GOT3 (cell line): ENCODE results near the gene PMM1.
"Not testable (repeated sequence)": the region's sequence is repeated elsewhere in the genome, so short reads cannot be mapped to it uniquely, and the experiment has no call there.

ENCODE experiments used
- DNase-seq: peaks from one replicate; lab custom pipeline; 2025; ENCODE audit warnings: mixed read lengths; lab: John Stamatoyannopoulos, UW

PMM1 gene

DNA sequence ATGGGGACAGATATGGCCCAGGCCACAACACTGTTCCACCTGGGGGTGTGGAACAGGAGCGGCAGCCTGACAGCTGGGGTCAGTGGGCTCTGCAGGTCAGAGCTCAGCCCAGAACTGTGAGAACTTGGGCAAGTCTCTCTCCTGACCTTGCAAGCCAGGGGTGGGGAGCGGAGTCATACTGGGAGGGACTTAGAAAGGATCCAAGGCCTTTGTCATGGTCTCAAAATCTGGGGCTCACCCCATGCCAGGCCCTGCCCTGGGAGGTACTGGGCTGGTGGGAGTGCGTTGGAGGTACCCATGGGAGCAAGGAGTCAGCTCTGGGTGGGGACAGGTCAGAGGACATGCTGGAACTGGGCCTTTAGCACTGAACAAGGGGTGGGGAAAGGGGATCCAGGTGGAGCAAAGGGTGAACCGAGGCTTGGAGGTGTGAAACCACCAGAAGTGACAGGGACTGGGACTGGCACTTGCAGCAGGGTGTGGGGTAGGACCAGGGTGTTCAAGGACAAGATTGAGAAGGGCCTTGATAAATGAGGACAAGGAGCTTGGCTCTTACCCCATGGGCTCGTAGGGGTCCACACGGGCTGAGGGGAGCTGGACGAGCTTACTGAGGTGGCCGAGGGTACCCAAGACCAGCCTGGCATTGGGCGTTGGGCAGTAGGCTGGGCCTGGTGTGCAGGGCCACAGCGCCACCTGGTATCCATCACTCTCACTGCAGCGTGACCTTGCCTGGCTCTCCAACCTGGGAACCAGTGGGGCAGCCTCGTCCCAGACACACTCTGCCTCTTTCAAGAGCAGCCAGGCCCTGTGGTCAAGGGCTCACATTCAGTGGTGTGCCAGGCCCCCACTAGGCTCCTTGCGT lies 7.4 kb upstream of the PMM1 start:
- no peak for DNase-seq

- no peak for DNase-seq
Observed at GRCh38 chr22:41595703-41596102, 6.1 kb upstream of the PMM1 start.

GRCh38 chr22:41593336-41593960 lies 3.8 kb upstream of the PMM1 start:
- DNase-seq = not testable (repeated sequence)

DNA sequence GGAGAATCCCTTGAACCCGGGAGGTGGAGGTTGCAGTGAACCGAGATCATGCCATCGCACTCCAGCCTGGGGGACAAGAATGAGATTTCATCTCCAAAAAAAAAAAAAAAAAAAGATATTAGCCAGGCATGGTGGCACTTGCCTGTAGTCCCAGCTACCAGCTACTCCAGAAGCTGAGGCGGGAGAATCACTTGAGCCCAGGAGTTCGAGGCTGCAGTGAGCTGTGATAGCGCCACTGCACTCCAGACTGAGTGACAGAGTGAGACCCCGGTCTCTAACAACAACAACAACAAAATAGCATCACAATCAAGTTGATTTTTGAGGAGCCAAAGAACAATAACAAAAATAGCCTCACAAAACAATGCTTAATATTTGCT lies 2.3 kb downstream of the PMM1 start:
- DNase-seq = no peak

DNA sequence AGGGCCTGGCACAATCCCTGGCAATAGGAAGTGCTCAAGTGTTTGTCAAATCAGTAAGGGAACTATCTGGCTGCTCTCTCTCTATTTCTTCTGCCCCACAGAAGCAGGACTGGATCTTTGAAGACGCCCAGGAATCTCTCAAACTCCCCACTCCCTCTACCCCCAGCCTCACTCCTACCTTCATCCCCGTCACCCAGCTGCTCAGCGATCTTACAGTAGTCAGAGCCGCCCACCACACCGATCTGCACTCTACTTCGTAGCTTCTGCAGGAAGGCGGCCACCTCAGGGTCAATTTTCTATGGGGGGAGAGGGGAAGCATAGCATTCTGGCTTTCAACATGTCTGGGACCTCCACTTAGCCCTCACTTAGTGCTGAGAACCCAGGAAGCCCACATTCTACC lies 3.7 kb downstream of the PMM1 start:
- no peak for DNase-seq

GRCh38 chr22:41584881-41585280 lies 4.8 kb downstream of the PMM1 start:
- no peak for DNase-seq

DNA sequence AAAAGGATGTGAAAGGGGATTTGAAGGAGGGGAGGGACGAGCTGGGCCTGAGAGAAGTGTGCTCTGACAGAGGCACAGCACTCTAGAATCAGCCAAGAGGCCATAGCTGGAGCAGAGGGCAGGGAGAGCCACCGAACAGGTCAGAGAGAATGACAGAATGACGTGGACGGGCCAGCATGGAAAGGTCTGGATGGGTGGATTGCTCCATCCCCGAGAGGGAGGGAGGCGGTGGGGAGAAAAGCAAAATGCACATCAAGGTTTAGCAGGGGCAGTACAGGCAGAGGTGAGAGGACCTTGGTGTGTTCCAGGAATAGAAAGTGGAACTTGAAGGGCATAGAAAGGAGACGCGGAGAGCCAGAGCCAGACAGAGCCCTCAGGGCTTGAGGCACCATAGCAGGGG lies 6.9 kb downstream of the PMM1 start:
- no peak for DNase-seq

- no peak for DNase-seq
Observed at GRCh38 chr22:41579997-41580355, 9.7 kb downstream of the PMM1 start.

- no peak for DNase-seq
Observed at GRCh38 chr22:41579297-41579996, 10.2 kb downstream of the PMM1 start.

- no peak for DNase-seq
Observed at GRCh38 chr22:41578818-41579217, 10.8 kb downstream of the PMM1 start.

GRCh38 chr22:41578114-41578513 lies 11.5 kb downstream of the PMM1 start:
- DNase-seq = no peak

DNA sequence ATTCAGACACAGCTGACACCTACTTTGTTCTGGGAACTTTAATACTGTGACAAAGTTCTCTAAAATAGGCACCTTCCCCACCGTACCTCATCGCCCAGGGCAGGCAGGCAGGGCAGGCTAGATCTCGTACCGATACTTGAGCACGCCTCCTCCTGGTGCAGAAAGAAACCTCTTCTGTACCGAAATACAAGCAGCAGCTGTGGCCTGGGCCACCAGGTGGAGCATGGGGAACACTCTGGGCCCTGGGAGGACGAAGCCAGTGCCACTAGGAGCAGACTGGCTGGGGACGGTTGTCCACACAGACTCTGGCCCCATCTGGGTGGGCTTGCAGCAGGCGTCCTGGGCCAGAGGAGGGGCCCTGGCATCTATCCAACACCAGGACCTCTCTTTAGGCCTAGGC lies 12.8 kb downstream of the PMM1 start:
- DNase-seq = no peak

- DNase-seq = no peak
Observed at GRCh38 chr22:41575533-41575932, 14.1 kb downstream of the PMM1 start.

DNA sequence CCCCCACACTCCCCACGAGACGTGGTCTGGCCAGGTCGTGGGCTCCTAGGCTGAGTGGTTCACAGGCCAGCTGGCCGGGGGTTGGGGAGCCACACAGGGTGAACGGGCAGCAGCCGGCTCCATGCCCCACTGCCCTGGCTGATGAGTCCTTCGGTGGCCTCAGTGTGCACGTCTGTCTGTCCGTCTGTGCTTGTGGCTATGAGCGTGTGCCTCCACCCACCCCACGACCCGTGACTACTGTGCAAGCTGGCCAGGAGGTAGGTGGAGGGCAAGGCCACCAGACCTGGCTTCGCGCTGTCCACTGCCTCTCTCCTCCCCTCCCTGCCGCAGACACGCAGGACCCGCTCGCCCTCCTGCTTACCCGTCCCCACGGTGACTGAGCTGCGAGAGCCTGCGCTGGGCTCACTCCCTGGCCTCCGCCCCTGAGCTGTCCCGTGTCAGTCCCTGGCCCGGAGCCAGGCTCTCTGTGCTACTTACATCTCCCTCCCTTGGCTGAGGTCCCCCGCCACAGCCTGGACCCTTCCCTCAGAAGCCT lies 14.7 kb downstream of the PMM1 start:
- no peak for DNase-seq

DNA sequence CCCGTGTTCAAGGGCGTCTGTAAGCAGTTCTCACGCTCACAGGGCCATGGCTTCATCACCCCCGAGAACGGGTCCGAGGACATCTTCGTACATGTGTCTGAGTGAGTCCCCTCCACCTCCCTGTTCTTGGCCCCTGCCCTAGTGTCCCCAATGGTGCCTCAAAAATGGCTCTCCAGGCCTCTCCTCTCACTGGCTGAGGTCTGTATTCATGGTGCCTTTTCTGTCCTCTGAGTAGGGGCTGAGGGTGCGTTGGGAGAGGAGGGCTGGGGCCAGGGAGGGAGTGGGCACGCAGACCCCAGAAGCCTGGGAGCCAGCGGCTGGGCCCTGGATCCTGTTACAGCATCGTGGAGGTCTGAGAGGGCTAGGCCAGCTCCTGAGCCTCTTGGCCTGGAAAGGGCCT lies 16.0 kb downstream of the PMM1 start:
- no peak for DNase-seq

GRCh38 chr22:41572305-41572704 lies 17.3 kb downstream of the PMM1 start:
- DNase-seq = not testable (repeated sequence)

- no peak for DNase-seq
Observed at GRCh38 chr22:41571786-41572185, 17.9 kb downstream of the PMM1 start.

DNA sequence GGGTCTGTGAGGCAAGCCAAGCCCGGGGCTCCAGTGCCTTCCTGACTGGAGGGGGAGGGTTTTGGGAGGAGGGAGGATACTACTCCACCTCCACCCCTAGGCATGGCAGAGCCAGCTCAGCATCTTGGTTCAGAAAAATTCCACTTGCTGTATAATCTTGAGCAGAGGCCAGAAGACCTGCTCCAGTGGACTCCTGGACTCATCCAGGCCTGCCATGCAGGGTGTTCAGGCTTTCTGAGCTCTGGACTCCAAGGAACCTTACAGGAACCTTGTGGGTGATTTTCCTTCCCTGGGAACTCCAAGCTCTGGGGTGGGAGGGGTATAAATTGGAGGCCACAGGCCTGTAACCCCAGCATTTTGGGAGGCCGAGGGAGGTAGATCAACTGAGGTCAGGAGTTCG lies 19.4 kb downstream of the PMM1 start:
- DNase-seq = no peak

- DNase-seq = no peak
Observed at GRCh38 chr22:41568811-41569210, 20.8 kb downstream of the PMM1 start.

GRCh38 chr22:41567512-41567768 lies 22.2 kb downstream of the PMM1 start:
- no peak for DNase-seq

DNA sequence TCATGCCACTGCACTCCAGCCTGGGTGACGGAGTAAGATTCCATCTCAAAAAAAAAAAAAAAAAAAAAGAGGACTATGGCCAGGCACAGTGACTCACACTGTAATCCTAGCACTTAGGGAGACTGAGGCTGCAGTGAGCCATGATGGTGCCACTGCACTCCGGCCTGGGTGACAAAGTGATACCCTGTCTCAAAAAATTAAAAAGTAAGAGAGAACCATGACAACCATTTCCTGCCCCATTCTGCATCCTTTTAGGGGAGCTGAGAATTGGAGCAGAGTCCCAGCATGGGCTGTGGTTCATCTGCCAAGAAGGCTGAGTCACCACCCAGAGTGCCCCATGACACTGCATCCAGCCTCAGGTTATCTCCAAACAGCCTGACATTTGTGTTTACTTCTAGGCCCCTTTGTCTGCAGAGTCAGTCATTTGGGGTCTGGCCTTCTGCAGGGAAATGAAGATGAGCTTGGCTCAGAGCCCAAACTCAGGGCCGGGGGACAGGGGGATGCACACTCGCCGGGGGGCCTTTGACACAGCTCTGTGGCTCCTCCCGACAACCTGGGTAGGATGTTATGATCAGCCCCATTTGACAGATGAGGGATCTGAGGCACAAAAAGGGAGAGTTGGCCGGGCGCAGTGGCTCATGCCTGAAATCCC lies 24.1 kb downstream of the PMM1 start:
- DNase-seq = no peak

- no peak for DNase-seq
Observed at GRCh38 chr22:41564563-41564962, 25.1 kb downstream of the PMM1 start.
